Inflammatory macrophage (primary cell): ENCODE data around the gene LRRC3B.

Experiments used
- DNase-seq, 2 donors: peaks; one replicate each; pipeline ENCODE4 v3.0.0-alpha.2; 2020 to 2022

The LRRC3B gene

GRCh38 chr3:26713091-26713490, 90.5 kb downstream of the LRRC3B start:
- DNase-seq = no peak

DNA sequence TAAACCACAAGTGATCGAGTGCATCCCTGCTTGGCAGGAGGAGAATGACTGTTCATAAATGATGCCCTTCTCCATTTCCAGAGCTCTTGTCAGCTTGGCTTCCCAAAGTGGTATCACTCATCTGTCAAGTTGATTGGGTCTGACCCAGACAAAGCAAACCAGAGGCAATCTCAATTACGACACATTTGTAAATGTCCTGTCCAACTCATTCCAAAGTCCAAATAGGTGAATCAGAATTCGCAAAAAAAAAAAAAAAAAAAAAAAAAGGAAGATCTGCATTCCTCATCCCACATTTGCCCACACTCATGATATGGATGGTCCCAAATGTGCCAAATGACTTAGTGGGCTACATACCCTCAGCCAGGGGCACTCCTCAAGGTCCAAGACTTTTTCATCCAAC, 91.9 kb downstream of the LRRC3B start:
- no peak for DNase-seq

- no peak for DNase-seq
Observed at GRCh38 chr3:26715431-26715830, 92.9 kb downstream of the LRRC3B start.

- DNase-seq = no peak
Observed at GRCh38 chr3:26718315-26718714, 95.7 kb downstream of the LRRC3B start.

DNA sequence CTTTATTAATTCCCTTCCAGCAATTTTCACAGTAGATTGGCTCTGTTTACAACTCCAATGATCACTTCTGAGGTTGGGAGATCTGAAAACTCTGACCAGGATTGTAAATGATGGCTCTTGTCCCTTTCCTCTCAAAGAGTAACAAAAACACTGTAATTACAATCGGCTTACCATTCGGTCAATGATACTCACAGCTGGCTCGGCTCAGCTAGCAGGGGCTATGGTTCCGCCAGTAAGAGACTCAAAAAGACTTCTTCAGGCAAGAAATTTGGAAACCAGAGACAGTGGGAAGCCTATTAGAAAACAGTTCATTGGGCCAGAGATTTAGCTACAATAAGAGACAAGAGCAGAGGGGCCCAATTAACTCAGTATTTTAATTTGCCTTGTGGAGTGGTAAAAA, 96.6 kb downstream of the LRRC3B start:
- no peak for DNase-seq

DNA sequence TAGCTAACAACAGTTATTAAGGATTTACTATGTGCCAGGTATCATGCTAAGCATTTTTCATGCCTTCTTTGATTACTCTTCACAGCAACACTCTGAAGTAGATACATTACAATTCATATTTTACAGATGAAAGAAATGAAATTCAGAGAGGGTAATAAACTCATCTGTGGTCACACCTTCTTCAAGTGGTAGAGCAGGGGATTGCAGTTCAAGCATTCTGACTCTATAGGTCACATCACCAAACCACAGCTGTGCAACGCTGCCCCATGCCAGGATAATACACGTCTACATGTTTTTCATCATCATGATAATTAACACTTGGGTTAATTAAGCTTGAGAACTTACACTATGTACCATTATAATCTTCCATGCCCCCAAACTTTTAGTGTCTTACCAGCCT, 98.5 kb downstream of the LRRC3B start:
- DNase-seq = no peak

DNA sequence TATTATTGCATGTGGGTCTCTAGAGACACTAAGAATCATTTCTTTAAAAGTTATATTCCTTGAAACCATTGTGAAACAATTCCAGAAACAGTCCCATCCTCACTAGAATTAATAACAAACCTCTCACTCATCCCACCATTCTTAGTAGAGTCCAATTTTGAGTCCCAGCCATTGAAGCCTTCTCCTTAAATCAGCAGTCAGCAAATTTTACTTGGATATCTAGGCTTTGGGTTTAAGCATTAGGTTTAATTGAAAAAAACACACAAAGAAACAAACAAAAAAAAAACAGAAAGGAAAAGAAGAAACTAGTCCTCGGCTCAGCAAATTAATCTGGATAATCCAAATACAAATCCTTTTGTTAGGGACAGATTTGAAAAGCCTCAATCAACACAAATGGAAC, 109.3 kb downstream of the LRRC3B start:
- no peak for DNase-seq

DNA sequence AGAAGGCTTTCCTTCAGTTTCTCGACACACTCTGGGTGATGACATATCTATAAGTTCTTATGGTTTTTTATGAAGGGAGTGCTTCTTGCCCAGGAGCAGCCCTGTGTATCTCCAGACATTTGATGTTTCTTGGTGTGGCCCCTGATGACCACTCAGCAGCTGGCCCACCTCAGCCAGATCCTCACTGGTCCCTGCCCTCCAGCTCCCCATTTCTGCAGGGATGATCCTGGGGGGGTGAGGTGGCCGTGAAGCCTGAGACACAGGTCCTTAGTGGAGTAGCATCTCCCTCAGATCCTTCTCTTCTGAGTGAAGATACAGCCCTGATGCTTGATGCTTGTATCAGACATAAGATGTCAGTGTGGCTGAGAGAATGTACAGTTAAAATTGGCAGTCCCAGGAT, 127.7 kb downstream of the LRRC3B start:
- no peak for DNase-seq

DNA sequence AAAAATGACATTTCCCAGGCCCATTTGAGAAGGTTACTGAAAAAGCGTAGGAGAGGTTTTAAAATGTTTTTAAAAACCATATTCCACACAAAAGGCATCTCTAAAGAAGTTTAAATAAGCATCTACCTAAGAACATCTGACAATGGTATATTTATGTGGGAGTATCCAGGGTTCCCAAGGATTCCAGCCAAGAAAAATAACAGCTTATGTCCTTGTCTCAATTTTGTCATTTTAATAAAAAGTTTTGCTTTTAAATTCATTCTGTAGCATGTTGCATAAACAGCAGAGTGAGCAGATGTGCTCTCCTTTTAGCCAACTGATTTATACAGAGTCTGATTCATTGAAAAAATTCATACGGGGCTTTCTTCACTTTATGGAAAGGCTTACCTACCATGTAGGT, 129.9 kb downstream of the LRRC3B start:
- no peak for DNase-seq

DNA sequence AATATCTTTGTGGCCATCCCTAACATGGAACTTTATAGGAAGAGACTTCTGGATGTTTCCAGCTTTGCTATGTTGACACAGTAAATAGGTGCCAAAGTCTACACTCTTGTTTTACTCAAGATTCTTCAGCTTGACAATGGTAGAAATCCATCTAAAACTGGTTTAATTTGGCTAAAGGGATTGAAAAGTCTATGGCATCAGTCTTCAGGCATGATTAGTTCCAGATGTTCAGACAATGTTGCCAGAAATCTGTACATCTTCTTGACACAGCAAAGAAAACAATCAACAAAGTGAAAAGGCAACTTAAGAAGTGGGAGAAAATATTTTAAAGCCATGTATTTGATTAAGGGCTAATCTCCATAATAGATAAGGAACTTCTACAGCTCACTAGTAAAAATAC, 130.5 kb downstream of the LRRC3B start:
- DNase-seq = no peak

DNA sequence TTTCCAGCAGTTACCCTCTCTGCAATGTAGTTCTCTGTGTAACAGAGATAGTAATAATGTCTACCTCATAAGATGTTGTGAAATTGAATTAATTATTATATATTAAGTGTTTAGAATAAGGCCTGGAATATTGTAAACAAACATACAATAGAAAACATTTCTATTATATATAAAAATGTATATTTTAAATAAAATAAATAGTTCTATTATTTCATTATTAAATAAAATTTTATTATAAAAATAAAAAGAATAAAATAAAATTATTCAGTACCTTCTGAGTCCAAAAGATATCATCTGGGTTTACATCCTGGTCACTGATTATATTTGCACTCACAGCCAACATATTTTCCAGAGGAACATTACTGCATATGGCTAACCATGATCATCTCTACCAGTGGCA, 135.4 kb downstream of the LRRC3B start:
- no peak for DNase-seq
